T1000 (cell line): Measurements from ENCODE around the gene EBF4.

Source experiments
- DNase-seq: peaks from one replicate; lab custom pipeline; 2025; ENCODE audit warnings: mixed read lengths; lab: John Stamatoyannopoulos, UW

Gene EBF4, protein sequence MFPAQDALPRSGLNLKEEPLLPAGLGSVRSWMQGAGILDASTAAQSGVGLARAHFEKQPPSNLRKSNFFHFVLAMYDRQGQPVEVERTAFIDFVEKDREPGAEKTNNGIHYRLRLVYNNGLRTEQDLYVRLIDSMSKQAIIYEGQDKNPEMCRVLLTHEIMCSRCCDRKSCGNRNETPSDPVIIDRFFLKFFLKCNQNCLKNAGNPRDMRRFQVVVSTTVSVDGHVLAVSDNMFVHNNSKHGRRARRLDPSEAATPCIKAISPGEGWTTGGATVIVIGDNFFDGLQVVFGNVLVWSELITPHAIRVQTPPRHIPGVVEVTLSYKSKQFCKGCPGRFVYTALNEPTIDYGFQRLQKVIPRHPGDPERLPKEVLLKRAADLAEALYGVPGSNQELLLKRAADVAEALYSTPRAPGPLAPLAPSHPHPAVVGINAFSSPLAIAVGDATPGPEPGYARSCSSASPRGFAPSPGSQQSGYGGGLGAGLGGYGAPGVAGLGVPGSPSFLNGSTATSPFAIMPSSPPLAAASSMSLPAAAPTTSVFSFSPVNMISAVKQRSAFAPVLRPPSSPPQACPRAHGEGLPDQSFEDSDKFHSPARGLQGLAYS

DNA sequence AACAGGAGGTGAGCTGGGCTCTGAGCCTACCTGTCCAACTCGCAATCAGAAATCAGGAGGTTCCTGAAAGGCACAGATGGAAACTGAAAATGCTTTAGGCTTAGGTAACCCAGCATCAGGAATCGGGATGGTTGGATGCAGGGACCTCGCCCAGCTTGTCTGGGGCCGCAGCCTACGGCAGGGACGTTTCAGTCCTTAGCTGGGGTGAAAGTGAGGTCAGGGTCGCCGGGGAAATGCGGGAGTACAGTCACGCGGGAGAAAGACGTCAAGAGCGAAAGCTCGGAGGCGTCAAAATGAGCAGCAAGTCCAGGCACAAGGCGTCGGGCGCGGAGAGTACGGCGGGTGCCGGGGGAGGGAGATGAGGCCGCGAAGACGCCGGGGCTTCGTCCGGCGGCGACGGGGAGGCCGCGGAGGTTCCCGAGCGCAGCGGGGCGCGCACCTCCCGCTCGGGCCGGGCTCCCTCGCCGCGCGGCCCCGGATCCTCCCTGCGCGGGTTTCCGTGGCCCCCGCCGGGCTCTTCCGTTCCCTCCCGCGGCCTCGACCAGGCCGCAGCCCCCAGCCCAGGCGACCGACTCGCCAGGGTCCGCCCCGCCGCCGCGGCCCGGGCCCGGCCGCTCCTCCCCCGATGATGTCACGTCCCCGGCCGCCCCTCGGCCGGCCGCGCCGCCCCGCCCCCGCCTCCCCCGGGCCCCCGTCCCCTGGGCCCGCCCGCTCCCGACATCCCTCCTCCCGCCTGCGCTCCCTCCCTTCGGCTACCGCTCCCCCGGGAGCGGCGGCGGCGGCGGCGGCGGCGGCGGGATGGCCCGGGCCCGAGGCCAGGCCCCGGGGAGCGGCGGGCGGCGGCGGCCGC is at the start of gene EBF4:
Gene EBF4, plus strand, starts transcription at position 745 of the 850 bp plus-strand sequence. CDS start 866 bp downstream, outside the sequence.
- no peak for DNase-seq

DNA sequence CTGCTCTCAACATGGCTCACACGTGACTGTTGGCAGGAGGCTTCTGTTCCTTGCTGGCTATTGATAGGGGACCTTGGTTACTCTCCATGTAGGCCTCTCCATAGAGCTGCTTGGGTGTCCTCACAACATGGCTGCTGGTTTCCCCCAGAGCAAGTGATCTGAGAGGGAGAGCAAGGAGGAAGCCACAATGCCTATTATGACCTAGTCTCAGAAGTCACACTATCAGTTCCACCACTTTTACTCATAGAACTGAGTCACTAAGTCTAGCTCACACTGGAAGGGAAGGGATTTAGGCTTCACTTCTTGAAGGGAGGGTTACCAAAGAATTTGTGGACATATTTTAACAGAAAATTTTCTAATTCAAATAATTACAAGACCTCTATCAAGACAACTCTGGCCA is 48.9 kb upstream of the EBF4 start:
- DNase-seq = no peak

DNA sequence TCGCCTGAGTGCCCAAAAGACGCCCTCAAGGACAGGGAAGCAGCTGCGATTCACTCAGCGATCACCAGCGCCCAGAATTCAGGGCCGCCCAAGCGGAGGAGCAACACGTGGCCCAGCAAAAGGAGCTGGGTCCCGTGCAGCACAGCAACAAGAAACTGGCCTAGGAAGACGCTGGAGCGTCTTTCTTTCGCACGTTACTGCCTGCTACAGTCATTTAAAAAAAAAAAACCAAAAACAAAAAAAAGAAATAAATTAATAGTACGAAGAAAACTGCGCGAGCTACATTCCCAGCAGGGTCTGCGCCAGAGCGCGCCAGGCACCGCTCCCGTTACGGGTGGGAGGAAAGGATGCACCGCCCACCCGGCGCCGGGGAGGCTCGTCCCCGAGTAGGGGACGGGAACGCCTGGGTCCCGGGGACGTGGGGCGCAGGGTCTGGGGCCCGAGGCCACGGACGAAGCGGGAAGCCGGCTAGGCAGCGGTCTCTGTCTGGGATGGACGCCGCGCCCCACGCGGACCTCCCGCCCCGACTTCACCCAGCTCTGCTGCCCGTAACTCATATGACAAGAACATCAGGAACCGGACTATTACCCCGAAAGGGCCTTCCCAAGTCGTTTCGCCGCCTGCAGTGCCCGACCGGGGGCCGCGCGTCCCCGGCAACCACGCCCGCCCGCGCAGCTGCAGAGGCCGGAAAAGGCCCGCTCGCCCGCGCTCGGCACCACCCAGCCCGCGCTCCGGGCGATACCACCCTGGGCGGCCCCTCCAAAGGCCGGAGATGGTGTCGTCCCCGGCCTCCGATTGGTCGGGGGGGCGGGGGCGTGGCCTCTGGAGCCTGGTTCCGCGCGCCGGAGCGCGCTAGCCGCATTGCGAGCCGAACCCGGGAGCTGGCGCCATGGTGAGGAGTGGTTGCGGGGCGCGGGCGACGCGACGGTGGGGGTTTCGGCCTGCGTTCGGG is 40.5 kb upstream of the EBF4 start, which contains the start of gene NOP56:
Gene NOP56, plus strand, starts transcription at position 861 of the 952 bp plus-strand sequence. Its CDS starts 29 bp downstream, at position 890.
- peak; percentile 92 for DNase-seq

DNA sequence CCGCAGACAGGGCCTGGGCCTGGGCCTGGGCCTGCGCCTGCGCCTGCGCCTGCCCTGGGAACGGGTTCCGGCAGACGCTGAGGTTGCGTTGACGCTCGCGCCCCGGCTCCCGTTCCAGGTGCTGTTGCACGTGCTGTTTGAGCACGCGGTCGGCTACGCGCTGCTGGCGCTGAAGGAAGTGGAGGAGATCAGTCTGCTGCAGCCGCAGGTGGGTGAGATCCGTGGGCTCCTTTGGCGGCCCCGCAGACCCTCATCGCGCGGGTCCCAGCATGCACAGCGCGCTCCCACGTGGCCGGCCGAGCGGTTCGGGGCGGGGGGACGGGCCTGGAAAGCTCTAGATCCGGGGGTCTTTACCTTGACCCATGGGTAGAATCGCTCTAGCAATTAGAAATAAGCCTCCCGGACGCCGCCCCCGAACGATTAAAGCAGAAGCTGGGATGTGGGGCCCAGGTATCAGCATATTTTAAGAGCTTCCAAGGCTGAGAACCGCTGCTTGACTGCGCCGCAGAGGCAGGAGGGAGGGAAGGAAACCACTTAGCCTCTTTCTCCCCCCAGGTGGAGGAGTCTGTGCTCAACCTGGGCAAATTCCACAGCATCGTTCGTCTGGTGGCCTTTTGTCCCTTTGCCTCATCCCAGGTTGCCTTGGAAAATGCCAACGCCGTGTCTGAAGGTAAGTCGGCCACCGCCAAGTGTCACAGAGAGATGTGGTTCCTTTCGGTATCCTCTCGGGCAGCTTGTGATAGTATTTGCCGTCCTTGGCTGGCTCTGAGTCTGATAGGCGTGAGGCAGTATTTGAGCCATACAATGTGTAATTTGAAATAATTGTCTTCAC is 39.6 kb upstream of the EBF4 start:
- DNase-seq = no peak

DNA sequence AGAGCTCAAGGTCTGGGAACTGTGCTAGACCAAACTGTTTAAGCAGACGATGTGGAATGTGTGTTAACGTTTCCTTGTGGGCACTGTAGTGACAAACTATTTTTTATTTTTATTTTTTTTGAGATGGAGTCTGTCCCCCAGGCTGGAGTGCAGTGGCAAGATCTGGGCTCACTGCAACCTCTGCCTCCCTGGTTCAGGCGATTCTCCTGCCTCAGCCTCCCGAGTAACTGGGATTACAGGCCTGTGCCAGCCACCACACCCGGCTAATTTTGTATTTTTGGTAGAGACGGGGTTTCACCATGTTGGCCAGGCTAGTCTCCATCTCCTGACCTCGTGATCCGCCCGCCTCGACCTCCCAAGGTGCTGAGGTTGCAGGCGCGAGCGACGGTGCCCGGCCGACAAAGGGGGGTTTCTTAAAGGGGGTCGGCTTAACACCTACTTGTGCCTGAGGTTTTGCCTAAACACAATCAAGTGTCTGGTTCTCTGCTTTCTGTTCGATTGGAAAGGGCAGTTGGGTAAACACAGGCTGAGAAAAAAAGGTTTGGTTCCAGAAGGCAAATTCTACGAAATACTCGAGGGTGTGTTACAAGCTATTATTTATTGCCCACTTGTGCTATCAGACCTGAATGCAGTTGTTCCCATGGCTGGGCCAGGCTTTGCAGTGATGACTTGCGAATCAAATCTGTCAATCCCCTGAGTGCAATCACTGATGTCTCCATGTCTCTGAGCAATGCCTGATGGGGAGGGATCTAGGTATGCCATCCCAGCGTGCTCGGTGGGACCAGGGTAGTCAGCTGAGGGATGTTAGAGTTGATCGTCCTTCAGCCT is 38.8 kb upstream of the EBF4 start:
- DNase-seq = no peak

DNA sequence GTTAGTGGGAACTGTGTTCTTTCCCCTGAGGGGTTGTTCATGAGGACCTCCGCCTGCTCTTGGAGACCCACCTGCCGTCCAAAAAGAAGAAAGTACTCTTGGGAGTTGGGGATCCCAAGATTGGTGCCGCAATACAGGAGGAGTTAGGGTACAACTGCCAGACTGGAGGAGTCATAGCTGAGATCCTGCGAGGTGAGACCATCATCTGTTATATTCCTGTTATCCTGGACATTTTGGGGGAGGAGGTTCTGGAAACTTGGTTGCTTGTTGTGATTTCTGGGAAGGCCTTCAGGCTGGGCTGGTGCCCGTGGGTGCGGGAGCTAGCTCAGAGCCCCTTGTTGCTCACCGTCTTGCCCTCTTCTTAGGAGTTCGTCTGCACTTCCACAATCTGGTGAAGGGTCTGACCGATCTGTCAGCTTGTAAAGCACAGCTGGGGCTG is 38.2 kb upstream of the EBF4 start:
- DNase-seq = no peak

DNA sequence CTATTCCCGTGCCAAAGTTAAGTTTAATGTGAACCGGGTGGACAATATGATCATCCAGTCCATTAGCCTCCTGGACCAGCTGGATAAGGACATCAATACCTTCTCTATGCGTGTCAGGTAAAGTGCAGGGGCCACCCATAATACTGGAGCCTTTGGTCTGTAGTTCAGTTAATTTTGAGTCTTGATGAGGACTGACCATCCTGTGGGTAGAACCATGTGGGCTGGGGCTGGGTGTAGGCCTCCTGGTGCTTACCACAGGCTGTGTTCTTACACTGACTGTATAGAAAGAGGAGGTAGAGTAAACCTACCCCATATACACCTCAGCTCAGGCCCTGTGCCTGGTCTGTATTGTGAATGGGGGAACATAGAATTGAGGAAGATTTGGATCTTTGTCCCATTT is 37.7 kb upstream of the EBF4 start:
- DNase-seq = no peak

DNA sequence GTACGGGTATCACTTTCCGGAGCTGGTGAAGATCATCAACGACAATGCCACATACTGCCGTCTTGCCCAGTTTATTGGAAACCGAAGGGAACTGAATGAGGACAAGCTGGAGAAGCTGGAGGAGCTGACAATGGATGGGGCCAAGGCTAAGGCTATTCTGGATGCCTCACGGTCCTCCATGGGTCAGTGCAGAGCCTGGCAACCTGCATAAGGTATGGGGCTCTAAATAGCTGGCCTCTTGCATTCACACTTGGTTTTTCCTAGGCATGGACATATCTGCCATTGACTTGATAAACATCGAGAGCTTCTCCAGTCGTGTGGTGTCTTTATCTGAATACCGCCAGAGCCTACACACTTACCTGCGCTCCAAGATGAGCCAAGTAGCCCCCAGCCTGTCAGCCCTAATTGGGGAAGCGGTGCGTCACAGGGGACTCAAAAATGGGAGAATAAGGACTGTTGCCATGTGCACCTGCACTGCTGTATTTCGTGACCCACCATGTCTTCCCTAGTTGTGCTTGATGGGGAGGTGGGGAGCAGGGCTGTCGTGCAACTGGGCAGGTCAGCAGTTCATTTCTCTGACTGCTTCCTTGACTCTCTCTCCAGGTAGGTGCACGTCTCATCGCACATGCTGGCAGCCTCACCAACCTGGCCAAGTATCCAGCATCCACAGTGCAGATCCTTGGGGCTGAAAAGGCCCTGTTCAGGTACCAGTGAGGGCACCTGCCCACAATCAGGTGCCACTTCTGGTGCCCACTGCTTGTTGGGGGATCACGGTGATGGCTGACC is 37.1 kb upstream of the EBF4 start:
- DNase-seq = no peak

DNA sequence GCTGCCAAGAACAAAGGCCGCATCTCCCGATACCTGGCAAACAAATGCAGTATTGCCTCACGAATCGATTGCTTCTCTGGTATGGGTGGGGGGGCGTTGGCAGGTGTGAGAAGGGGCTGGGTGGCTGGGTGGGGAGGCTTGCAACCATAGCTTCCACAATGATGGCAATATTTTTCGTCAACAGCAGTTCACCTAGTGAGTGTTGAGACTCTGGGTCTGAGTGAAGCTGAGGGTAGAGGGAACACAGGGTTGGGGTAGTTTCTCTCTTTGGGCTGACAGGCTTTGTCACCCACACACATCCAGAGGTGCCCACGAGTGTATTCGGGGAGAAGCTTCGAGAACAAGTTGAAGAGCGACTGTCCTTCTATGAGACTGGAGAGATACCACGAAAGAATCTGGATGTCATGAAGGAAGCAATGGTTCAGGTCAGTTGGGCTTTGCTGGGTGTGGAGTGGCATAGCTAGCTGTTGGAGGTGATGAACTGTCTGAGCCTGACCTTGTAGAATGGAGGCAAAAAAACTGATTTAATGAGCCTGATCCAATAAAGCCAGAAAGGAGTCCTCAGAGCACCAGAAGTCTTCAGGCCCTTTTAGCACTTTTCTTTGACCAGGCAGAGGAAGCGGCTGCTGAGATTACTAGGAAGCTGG is 36.0 kb upstream of the EBF4 start:
- DNase-seq = no peak

DNA sequence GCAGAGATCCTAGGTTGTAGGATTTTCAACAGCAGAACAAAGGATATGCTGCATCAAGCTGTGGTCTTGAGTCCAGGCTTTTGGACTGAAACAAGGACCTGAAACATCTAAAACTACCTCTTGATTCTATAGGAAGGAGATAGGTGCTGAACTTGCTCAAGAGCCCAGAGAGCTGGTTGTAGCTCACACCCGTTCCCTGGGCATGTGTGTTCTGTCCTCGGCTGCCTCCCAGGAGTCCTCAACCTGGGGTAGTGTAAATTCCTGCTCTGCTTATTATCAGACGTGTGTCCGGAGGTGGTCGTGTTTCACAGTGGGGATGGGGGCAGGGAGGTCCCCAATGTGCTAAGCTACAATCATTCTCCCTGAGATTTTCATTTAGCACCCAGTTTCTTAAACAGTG is 35.3 kb upstream of the EBF4 start:
- DNase-seq = no peak

DNA sequence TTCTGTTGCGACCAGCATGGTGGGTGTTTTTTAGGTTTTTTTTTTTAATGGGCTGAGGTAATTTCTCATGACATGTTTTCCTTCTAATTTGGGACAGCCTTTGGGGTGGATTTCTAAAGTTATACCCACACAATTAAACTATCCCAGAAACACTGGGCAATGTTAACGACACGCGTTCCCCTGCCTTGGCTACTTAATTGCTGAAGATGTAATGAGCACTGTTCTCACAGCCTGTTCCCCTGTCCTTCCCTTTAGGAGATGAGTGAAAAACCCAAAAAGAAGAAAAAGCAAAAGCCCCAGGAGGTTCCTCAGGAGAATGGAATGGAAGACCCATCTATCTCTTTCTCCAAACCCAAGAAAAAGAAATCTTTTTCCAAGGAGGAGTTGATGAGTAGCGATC is 34.9 kb upstream of the EBF4 start:
- no peak for DNase-seq

DNA sequence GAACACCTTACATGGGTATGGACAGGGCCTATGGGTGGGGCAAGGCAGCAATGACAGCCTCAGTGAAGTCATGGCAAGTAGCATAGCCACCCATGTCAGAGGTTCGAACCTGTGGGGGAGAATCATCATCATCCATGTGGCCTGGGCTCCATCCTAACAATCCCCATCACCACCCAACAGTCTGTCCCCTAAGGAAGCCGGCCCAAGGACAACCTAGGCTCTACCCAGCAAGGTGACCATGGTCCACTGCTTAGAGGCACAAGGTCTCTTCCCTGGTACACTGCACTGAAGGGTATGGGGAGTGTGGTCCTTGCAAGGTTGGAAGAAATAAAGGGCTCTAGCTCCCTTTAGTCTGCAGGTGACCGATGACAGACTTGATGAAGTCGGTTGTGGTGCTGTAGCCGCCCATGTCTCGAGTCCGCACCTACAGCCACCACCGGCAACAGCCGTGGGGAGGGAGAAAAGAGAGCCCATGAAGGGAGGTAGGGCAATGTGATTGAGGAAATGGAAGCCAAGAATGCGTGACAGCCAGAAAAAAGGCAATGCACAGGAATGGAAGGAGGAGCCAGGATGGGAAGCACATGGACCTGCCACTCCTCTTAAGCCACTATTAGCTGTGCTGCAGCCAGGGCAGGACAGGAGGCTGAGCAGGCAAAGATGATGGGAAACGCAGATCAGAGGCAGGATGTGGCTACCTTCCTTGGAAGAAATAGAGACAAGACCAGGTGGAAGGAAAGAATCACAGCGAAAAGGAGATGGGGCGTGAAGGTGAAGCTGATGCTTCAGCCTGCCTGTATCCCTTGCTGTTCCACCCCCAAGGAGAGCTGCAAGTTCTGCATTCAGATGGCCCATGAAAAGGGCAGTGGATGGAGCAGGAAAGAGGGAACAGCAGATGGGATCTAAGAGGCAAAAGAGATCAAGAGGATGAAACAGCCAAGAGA is 33.9 kb upstream of the EBF4 start:
- no peak for DNase-seq

DNA sequence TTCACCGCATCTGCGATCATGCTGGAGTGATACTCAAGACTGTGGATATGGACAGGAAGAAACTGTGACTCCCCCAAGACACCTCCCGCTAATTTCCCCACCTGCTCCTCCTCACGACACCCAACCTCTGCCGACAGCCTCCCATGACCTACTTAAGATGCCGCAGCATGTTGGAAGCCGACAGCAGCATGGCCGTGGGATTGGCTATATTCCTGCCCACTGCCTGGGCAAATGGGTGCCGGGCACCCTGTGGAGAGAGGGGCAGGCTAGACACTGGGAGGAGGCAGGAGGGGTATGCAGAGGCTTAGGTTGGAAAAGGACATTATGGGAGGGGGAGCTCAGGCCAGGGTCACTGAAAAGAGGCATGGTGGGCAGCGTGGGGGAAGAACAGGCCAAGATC is 33.0 kb upstream of the EBF4 start:
- no peak for DNase-seq

DNA sequence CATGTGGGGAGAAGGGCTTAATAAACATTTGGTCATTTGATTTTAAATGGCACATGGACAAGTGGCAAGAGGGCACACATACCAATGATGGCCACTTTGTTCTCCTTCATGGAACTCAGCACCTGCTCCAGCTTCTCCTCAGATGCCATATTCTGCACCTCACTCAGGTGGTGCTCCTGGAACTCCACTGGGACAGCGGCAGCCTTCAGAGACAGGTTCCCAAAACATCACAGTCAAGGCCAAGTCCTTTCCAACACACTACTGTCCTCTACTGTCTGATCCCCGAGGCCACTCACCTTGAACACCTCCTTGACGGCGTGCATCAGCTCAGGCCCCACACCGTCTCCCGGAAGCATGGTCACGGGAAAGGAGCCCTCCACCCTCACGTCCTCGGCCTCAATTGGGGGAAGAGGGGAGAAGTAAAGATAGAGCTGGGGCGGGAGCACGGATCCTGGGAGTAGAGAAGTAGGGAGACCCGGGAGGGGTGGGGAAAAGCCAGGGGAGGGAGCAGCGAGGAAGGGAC is 29.2 kb upstream of the EBF4 start:
- DNase-seq = no peak

DNA sequence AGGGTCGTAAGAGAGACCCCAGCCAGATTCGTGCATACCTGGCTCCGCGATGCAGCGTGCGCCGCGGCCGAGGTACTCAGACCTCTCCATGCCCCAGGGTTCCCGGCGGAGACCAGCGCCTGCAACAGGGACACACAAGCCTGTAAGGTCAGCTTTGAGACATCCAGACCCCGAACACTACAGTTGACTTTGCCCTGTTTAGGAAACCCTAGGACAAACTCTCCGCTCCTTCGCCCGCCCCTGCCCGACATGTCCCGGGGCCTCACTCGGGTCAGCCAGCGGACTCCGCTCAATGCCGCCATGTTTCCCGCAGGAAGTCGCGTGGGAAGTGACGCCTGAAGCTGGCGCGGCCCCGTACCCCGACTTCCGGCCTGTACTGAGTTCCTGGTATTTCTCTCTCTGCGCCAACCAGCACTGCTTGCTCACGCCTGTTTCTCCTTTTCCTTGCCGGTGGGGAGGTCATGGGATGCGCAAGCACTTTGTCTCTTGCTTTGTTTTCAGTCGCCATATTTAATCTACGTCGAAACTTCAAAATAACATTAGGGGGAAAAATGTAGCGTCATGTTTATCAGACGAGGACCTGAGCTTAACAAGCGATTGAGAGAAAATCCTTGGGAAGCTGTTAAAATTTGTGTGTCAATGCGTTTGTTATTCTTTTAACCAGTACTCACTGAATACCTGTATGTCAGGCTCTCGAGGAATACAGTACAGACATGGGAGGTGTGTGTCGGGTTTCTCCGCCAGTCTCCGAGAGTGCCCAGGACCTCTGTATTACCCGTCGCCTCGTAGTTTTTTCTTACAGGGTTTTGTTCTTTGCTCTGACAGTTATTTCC is 28.5 kb upstream of the EBF4 start, which contains the start of gene IDH3B:
Gene IDH3B, minus strand, starts transcription at position 330 of the 833 bp plus-strand sequence. Its CDS starts 28 bp downstream, at position 302.
- DNase-seq = peak; percentile 77

DNA sequence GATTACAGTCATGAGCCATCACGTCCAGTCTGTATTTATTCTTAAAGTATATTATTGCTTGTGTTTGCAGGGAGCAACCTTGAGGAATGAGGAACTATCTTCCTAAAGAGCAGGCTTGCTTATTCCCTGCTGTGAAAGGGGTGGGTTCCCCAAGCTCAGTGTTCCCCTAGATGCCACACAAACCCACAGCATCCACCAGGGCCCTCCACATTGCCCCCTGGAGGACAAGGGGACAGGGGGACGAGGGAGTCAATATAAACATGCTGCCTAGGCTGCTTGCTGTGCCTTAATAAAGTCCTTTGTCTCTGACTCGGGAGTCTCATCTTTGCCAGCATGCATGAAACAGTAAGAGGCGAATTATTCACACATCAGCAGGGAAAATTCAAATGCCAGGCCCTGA is 20.6 kb upstream of the EBF4 start:
- DNase-seq = no peak
